NCI-H748 treated with DMSO at 0.1 percent for 48 hours (cell line): ENCODE measurements around the gene FRG2.
"Not testable (repeated sequence)": the region's sequence is repeated elsewhere in the genome, so short reads cannot be mapped to it uniquely, and the experiment has no call there.

Source experiments
- DNase-seq: peaks from one replicate; lab custom pipeline; 2025; lab: John Stamatoyannopoulos, UW

FRG2 gene

DNA sequence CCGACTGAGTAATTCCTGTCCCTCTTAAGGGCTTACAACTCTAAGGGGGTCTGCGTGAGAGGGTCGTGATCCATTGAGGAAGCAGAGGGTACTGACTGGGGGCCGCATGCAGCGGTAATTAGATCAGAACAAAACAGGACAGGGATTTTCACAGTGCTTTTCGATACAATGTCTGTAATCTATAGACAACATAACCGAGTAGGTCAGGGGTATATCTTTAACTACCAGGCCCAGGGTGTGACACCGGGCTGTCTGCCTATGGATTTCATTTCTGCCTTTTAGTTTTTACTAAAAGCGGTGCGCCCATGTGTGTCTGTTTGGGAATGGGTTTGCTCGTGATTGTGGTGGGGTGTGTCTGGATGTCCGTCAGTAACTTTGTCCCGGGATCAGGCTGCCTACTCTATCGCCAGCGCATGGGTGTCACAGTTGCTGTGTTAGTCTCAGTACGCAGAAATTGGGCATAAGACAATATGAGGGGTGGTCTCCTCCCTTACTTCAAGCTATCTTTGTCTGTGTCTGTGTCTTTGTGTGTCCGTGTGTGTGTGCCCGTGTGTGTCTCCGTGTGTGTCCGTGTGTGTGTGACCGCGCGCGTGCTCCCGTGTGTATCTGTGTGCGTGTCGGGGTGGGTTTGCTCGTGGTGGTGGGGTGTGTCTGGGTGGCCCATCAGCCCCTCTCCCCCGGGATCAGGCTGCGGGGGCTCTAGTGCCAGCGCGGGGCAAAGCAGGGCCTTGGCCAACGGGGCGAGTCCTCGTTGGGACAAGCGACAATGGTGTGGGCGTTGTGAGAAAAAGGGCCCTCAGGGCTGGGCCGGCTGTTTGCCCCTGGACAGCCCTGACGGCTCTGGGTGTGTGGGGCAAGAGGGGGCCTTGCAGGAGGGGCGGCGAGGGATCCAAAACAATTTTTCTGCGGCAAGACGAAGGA lies 10.4 kb downstream of the FRG2 start:
- DNase-seq, result no peak

- DNase-seq, result no peak
Measured at GRCh38 chr4:190015538-190016368, 11.3 kb downstream of the FRG2 start.

- no peak for DNase-seq
Measured at GRCh38 chr4:190014771-190015537, 12.1 kb downstream of the FRG2 start.

DNA sequence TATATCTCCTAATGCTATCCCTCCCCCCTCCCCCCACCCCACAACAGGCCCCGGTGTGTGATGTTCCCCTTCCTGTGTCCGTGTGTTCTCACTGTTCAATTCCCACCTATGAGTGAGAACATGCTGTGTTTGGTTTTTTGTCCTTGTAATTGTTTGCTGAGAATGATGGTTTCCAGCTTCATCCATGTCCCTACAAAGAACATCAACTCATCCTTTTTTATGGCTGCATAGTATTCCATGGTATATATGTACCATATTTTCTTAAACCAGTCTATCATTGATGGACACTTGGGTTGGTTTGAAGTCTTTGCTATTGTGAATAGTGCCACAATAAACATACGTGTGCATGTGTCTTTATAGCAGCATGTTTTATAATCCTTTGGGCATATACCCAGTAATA lies 37.1 kb downstream of the FRG2 start:
- DNase-seq, result not testable (repeated sequence)

GRCh38 chr4:189988877-189989431 lies 38.1 kb downstream of the FRG2 start:
- no peak for DNase-seq

GRCh38 chr4:189985651-189986243 lies 41.3 kb downstream of the FRG2 start:
- DNase-seq, result not testable (repeated sequence)

- not testable (repeated sequence) for DNase-seq
Measured at GRCh38 chr4:189984661-189985060, 42.4 kb downstream of the FRG2 start.

DNA sequence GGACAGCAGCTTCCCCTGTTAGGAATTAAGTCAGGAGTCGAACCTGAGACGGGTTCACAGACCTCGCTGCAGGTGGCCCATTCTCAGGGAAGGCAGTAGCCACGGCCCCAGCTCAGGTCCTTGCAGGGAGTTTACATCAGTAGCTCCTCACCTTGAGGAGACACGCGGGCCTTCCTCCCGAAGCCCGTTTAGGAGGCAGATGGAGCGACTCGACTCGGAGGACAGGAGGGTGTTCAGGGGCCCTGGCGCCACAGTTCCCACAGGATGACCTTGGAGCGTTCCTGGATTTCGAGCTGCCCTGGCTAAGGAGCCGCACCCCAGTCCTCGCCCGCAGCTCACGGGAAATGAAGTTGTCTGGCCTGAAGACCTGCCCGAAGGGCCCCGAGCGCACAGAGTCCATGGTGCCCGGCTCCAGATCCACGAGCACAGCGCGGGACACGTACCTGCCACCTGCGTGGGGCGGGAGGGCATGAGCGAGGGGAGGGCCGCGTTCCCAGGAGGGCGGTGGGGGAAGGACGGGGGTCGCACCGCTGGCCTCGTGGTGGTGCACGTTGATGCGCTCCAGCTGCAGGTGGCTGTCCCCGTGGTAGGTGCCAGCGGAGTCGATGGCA lies 43.0 kb downstream of the FRG2 start:
- not testable (repeated sequence) for DNase-seq

GRCh38 chr4:189981970-189982369 lies 45.1 kb downstream of the FRG2 start:
- DNase-seq, result no peak

GRCh38 chr4:189980292-189980691 lies 46.8 kb downstream of the FRG2 start:
- not testable (repeated sequence) for DNase-seq

DNA sequence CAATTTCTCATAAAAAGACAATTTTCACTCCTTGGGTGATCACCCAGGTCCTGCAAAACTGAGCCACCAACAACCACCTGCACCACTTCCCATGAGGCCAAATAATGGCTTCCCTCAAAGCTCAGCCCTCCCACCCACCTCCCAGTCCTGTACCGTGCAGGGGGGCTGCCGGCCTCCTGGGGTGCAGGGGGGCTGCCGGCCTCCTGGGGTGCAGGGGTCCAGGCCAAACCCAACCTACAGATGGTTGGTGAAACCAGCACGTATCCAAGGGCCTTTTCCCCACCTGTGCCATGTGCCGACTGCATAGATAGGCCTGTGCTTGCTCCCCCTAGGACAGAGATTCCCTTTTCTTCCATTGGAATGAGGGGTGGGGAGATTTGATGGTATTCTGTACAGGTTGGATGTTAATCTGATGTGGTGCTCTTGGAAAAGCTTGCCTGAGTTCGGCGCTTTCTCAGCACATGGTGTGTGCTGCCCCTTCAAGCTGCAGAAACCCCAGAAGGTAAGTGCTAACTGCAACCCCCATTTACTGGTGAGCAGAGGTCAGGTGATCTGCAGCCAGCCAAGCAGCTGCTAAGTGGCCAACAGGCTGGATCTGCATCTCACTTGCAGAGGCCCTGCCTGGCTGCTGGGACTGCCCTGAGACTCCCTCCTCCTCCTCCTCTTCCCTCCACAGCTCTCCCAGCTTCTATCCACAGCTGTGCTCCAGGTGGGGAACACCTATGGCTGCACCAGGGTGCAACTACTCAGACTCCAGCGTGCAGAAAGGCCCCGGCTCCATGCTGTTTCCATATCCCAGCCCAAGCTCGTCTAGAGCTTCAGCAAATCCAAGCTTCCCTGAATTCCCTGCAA lies 47.6 kb downstream of the FRG2 start:
- DNase-seq, result no peak
